ENCODE results near the gene FAM168A. TPM values are rescaled to one million over a fixed set of nuclear protein-coding genes. Genes with fewer than 3 reads are reported as not detected.

The FAM168A gene
- total RNA-seq, 2 experiments from 2014 or later: 11.6 to 11.7 TPM

- ChIA-PET POLR2A (no interaction called here), CTCF (interaction anchor here (0.7 to 1.3 kb wide), 2 partner anchors 37 to 53 kb away, joined by 3 to 6 read pairs; no protein-coding TSS in a partner anchor)
These were observed 209.4 kb downstream of the FAM168A start for GRCh38 chr11:73388265-73389133.

- ChIA-PET CTCF (no interaction called here), POLR2A (no interaction called here)
These were observed 210.2 kb downstream of the FAM168A start for GRCh38 chr11:73387594-73388264.

GRCh38 chr11:73386546-73386945 lies 211.4 kb downstream of the FAM168A start:
- ChIA-PET POLR2A (no interaction called here), CTCF (interaction anchor here (0.7 kb wide), 1 partner anchor 42 kb away, joined by 3 read pairs; no protein-coding TSS in a partner anchor)

- POLR2A ChIA-PET: no interaction called here
- CTCF ChIA-PET: interaction anchor here (1.4 kb wide), 1 partner anchor 35 kb away, joined by 4 read pairs; no protein-coding TSS in a partner anchor
These were observed 211.9 kb downstream of the FAM168A start for GRCh38 chr11:73386016-73386415.

- CTCF ChIA-PET: interaction anchor here (0.9 to 1.4 kb wide), 3 partner anchors 8 to 34 kb away, joined by 4 to 5 read pairs (median 4); no protein-coding TSS in a partner anchor
- POLR2A ChIA-PET: interaction anchor here (0.5 to 0.6 kb wide), 2 partner anchors 8 to 85 kb away, joined by 3 to 4 read pairs; partner anchors contain the start of gene RELT
These were observed 212.8 kb downstream of the FAM168A start for GRCh38 chr11:73384872-73385689.

GRCh38 chr11:73384531-73384871 lies 213.4 kb downstream of the FAM168A start:
- POLR2A ChIA-PET: interaction anchor here (0.5 to 0.6 kb wide), 2 partner anchors 8 to 84 kb away, joined by 3 to 4 read pairs; partner anchors contain the start of gene RELT

GRCh38 chr11:73384125-73384441 lies 213.8 kb downstream of the FAM168A start:
- ChIA-PET CTCF (interaction anchor here (0.9 kb wide), 1 partner anchor 9 kb away, joined by 5 read pairs; no protein-coding TSS in a partner anchor), POLR2A (interaction anchor here (0.5 to 0.6 kb wide), 2 partner anchors 84 to 214 kb away, joined by 4 to 8 read pairs; no protein-coding TSS in a partner anchor)

More at GRCh38 chr11:73384531-73384871, 213.4 kb downstream of the FAM168A start:
- CTCF ChIA-PET: interaction anchor here (0.9 to 1.4 kb wide), 3 partner anchors 9 to 33 kb away, joined by 4 to 5 read pairs (median 4); no protein-coding TSS in a partner anchor

- POLR2A ChIA-PET: interaction anchor here (0.6 kb wide), 1 partner anchor 215 kb away, joined by 8 read pairs; no protein-coding TSS in a partner anchor
These were observed 214.4 kb downstream of the FAM168A start for GRCh38 chr11:73383249-73384124.

GRCh38 chr11:73382747-73383146 lies 215.2 kb downstream of the FAM168A start:
- POLR2A ChIA-PET: interaction anchor here (0.5 kb wide), 1 partner anchor 10 kb away, joined by 4 read pairs; no protein-coding TSS in a partner anchor
- CTCF ChIA-PET: interaction anchor here (1.8 kb wide), 1 partner anchor 11 kb away, joined by 5 read pairs; no protein-coding TSS in a partner anchor

More at GRCh38 chr11:73383249-73384124, 214.4 kb downstream of the FAM168A start:
- CTCF ChIA-PET: interaction anchor here (1.8 kb wide), 1 partner anchor 10 kb away, joined by 5 read pairs; no protein-coding TSS in a partner anchor

- ChIA-PET CTCF (interaction anchor here (1.8 kb wide), 1 partner anchor 11 kb away, joined by 5 read pairs; no protein-coding TSS in a partner anchor), POLR2A (no interaction called here)
These were observed 215.7 kb downstream of the FAM168A start for GRCh38 chr11:73382183-73382582.

- CTCF ChIA-PET: no interaction called here
- POLR2A ChIA-PET: no interaction called here
These were observed 216.3 kb downstream of the FAM168A start for GRCh38 chr11:73381589-73381988.

GRCh38 chr11:73380897-73381410 lies 217.0 kb downstream of the FAM168A start:
- ChIA-PET POLR2A (interaction anchor here (0.6 kb wide), 1 partner anchor 83 kb away, joined by 4 read pairs; no protein-coding TSS in a partner anchor), CTCF (no interaction called here)

GRCh38 chr11:73380331-73380730 lies 217.6 kb downstream of the FAM168A start:
- ChIA-PET POLR2A (interaction anchor here (0.6 kb wide), 1 partner anchor 83 kb away, joined by 4 read pairs; no protein-coding TSS in a partner anchor), CTCF (no interaction called here)

GRCh38 chr11:73379189-73379880 lies 218.6 kb downstream of the FAM168A start:
- CTCF ChIA-PET: no interaction called here
- POLR2A ChIA-PET: interaction anchor here (0.6 kb wide), 1 partner anchor 231 kb away, joined by 4 read pairs; no protein-coding TSS in a partner anchor

- POLR2A ChIA-PET: interaction anchor here (0.5 to 1.0 kb wide), 2 partner anchors 8 to 1022 kb away, joined by 3 to 5 read pairs; partner anchors contain the start of gene PGM2L1
- CTCF ChIA-PET: interaction anchor here (0.5 to 1.4 kb wide), 3 partner anchors 17 to 145 kb away, joined by 3 read pairs; no protein-coding TSS in a partner anchor
These were observed 220.9 kb downstream of the FAM168A start for GRCh38 chr11:73376803-73377629.

Data from activated CD8-positive, alpha-beta memory T cell treated with anti-CD3 and anti-CD28 coated beads for 36 hours (primary cell).